Colon (tissue), 2 donors: ENCODE measurements around the gene QSOX2.

Experiments
- FAIRE-seq: peaks from 2 replicates; lab custom pipeline; 2012; peaks lifted over from hg19 to GRCh38; lab: Jason Lieb, UNC
- donor health status: control.
- donor health status: control.

Gene QSOX2

DNA sequence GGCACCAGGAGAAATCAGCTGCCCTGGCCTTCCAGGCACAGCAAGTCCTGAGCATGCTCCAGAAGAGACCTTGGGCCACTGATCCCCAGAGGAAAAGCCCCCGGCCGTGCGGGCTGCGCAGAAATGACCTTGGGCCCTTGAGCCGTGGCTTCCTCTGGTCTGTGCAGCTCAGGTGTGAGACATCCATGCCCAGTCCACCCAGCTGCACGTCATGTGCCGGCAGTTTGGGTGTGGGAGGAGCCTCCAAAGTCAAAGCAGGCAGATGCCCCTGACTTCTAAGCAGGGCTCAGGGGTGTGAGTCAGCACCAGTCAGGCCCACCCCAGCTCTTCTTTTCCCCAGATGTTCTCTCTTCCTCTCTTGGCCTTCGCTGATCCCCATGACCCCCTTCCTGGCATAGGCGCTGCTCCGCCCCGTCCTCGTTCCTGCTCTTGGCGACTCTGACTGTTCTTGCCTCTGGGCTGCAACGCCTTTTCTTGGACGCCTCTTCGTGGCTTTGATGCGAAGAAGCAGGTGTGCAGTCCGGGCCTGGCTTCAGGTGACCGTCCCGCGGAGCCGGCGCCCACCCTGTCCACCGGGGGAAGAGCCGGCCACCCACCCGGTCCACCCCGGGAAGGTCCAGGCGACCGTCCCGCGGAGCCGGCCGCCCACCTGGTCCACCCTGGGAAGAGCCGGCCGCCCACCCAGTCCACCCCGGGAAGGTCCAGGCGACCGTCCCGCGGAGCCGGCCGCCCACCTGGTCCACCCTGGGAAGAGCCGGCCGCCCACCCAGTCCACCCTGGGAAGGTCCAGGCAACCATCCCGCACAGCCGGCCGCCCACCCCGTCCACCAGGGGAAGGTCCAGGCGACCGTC, 5.9 kb upstream of the QSOX2 start:
- no peak for FAIRE-seq

DNA sequence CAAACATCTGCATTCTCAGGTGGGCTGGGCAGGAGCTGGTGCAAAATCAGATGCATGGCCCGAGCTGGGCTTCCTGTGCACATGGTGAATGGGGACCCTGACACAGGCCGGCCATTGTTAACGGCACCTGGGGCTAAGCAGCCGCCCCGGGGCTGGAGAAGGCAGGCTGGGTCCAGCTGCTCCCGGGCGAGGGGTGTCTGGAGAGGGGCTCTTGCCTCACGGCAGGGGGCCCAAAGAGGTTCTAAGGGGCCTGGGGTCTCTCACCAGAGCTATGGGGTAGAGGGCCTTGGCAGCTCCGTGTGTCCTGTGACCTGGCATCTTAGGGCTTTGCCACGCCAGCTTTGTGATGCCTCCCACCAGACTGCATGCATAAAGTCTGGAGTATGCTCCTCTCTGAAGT, 5.1 kb upstream of the QSOX2 start:
- FAIRE-seq: no peak

DNA sequence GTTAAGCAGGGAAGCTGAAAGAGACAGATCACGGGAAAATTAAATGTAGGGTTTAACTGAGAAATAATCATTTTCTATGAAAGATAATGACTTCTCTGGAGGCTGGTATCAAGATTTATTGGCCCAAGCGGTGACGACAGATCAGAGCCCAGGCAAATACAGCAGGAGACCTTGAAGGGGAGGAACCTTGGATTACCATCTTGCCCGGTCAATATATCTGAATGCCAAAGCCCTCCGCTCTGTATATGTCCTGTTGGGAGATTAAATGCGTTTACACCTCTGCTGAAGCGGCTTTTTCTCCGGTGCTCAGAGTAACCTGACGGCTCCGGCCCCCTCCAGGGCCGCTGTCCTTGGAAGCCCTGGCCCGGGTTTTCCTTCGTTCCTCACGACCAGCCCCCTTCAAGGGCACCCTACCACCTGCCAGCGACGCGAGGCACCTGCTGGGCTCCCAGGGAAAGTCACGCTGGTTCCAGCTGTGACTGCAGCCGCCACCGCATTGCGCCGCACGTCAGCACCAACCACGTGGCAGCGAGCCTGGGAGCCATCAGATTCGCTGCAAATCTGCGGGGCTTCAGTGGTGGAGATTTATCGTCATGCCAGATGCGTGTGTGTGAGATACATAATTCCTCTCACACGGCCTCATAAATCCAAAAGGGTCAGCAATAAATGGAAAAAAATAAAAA, 4.4 kb upstream of the QSOX2 start:
- no peak for FAIRE-seq

DNA sequence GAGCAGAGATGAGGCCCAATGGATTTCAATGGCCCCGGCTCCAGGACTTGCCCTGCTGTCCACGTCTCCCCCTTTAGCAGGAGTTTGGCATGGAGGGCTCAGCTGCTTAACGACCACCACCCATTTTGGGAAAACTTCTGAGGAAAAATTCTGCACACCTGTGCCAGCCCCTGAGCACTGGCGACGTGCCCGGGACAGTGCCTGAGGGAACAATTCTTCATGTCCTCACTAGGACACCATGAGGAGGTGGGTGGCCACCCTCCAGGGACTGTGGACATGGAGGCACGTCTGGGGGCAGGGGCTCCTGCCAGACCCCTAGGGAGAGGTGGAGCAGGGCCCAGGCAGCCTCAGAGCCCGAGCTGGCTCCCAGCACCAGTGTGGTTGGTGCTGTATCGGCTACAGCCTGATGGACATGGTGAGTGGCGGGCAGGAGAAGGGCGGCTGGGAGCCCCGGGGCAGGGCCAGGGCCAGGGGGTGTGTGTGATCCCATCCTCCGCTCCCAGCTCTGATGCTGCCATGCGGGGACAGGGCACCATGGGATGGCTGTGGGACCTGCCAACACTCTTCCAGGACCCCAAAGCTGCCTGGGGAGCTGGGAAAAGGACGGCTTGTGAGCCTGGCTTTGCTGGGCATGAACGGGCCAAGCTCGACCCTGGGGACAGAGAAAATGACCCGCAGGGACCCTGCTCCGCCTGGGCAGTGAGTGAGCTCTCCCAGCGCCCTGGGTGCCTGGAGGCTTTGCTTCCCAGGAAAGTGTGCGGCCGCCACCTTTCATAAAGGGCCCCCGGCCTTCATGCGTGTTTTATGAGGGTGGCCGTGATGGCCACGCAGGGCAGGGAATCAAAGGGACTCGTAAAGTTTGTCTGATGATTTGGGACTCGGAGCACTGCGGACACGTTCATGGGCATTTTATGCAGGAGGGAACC, 3.6 kb upstream of the QSOX2 start:
- no peak for FAIRE-seq

DNA sequence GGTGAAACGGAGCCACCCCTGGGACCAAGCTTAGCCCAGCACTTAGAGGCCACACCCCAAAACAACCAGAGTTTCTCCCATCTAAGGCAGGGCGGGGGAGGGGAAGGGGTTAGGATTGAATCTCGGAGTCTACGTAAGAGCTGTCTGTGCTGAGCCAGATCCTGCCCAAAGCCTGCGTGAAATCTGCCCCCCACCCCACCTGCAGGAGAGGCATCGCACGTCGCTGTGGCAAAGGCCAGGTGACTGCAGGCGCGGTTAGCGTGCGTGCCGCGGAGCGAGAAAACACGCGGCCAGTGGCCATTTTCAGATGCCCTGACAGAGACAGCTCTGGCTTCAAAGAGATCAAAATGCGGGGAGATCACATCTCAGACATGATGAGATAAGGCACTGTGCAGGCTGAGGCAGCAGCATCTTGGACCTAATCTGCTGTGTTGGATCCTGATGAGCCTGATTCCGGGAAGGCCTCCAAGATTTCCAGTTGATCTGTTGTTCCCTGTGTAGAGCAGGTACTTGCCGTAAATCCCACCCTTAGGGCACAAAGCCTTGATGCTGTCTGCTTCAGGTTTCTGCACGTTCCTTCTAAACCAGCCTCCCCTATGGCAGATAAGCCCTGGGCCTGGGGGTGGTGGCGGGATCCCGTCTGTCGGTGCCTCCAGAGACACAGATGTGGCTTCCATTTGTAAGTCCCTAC, 2.5 kb upstream of the QSOX2 start:
- FAIRE-seq: no peak

DNA sequence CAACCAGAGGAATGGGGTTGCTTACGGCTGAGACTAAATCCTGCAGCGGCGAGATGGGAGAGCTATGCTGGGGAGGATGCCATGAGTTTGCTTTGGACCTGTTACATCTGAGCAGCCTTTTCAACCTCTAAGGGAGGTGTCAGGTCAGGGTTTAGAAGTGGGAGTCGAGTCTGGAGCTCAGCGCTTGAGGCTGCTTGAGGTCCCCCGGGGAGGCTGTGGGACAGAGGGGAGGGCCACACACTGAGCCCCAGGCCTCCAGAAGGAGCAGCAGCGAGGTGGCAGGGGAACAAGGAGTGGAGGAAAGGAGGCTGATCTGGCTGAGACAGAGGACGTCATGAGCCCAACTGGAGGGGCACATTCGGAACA, 1.9 kb upstream of the QSOX2 start:
- FAIRE-seq: no peak

DNA sequence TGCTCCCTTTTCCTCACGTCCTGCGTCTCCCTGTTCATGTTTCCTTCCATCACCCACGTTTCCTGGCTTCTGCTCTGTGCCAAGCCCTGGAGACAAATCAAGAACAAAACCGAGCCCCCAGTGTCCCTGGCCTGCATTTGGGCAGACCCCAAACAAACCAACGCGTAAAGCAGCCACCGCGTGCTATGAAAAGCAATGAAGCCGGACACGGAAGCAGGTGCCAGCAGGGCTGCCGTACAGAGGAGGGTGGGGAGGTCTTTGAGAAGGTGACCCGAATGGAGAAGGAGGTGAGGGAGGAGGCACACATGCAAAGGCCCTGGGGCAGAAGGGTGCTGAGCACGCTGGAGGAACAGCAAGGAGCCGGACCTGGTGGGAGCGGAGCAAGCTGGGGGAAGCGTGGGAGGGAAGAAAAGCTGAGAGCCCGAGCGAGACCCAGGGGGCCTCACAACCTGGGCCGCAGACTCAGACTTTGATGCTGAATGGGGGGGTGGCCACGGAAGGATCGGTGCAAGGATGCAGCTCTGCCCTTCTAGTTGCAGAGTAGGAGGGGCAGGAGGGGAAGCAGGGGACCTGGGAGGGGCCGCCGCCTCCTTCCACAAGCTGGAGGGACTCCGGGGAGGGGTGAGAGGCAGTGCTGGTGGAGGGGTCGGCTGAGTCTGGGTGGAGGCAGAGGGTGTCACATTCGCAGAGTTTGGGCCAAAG, 1.4 kb upstream of the QSOX2 start:
- FAIRE-seq: no peak

DNA sequence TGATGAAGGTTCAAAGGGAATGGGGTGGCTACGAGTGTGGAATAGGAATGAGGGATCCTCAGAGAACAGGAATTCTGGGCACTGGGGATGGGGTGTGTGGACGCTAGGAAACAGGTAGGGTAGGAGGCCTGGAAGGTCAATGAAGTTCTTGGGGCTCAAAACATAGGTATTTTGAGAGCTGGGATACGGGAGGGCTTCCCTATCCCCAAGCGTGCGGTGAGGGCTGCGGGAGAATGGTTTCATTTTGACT, 718 bp downstream of the QSOX2 start:
- FAIRE-seq: no peak

DNA sequence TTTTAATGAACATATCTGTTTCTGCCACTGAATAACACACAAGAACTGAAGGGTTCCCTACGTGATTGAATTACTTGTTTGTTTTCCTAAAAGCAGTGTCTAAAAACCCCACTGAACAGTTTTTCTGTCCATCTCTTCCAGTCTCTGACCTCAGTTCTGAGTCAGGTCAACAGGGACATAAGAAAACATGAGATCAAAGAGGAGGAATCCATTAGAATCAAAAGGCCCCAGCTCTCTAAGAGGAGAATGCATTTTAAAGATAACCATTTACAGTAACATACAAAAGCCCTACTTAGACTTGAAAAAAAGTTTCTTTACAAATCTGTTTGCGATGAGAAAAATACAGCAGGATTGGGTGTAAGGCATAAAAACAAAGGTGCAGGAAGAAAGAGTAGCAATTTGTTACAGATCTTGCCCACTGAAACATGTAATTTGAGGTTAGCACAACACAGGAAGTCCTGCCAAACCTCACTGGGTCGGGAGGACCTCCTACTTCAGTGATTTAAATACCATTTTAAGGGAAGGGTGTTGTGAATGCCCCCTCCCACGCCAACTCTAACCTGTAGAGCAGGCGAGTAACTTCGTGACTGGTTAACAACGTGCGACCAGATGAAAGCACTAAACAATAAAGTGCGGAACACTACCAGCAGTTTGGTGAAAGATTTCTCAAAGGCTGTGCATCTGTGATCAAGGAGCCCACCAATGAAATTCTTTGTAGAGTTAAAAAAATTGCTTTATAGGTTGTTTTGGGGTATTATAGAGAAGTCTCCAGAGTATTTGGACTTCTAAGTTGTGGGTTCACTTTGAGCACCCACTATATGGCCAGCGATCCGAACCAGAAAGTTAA, 1.3 kb downstream of the QSOX2 start:
- FAIRE-seq: no peak

DNA sequence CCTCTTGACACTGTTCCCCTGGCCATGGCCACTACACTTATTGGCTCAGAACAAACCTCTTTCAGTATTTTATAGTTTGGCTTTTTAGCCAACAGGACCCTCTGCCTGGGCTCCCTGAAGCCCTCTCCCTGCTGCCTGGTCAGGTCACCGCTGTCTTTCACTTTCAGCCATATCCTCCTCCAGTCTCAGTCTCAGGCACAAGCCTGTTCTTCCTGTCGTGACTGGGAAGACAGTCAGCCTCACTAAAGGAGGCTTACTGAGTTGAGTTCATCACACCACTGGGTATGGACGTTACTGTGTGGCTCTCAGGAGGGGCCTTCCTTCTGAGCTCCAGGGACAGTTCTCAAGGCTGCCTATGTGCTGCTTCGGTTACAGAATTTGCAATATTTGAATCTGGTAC, 2.0 kb downstream of the QSOX2 start:
- no peak for FAIRE-seq

DNA sequence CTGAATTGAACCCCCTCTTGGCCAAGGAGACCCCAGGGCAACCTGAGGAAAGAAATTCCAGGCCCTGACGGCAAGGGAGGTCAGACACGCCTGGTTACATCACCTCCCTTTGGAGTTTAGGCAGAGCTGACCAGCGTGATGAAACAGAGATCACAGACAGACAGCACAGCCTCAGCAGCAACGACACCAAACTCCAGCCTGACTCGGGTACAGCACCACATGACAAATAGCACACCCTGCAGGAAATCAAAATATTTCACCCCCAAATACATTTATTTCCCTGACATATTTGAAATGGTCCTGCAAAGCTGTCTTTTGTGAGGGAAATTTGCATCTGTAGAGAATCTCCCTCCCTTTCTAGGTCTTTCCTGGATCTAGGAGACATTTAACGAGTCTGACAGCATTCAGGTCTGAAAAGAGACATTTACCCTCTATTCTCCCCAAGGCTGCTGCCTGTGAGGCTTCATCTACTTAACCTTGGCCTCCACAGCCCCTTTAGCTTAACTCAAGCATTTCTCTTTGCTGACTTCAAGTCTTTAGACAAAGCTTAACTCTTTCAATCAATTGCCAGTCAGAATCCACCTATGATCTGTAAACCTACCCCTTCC, 2.6 kb downstream of the QSOX2 start:
- FAIRE-seq: no peak

DNA sequence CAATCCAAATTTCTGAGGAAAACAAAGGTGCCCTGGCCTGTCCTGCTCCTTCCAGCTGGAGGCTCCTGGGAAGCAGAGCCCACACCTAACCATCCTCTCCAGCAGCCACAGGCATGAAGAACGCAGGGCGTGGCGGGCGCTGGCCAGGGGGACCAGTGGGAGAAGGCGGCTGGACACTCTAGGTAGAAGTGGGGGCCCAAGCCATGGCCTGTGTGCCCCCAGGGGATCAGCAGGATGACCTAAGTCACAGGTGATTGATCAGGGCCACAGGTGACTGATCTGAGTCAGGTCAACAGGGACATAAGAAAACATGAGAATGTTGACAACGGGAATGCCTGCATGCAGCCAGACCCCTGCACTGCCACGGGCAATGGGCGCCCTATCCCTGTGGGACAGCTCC, 3.4 kb downstream of the QSOX2 start:
- no peak for FAIRE-seq

DNA sequence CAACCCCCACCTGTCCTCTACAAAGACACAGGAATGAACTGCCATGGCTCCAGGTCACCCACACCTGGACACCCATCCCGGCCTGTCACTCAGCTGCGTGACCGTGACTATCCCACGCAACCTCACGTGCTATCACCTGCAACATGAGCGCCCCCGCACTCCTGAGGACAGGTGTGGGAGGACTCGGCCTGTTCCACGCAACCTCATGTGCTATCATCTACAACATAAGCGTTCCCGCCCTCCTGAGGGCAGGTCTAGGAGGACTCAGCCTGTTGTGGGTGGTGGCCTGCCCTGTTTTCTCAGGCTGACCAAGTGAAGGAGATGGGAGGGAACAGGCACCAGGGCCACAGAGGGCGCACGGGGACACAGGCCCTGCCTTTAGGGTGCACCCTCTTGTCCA, 4.1 kb downstream of the QSOX2 start:
- FAIRE-seq: no peak

DNA sequence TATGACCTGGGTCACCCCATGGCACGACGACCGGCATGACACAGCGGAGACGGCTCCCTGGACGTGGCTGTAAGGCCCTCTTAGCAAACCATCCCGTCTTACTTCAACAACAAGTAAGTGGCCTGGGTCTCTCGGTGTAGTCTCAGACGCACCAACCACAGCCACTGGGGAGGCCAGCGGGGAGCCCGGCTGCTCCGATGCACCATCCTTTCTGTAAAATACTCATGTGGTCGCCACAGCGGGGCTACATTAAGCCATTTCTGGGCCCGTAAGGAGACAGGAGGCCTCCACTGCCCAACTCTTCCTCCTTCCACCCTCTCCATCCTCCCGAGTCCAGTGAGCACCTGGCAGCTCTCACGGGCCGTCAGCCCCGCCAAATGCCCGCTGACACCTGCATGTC, 4.7 kb downstream of the QSOX2 start:
- no peak for FAIRE-seq

DNA sequence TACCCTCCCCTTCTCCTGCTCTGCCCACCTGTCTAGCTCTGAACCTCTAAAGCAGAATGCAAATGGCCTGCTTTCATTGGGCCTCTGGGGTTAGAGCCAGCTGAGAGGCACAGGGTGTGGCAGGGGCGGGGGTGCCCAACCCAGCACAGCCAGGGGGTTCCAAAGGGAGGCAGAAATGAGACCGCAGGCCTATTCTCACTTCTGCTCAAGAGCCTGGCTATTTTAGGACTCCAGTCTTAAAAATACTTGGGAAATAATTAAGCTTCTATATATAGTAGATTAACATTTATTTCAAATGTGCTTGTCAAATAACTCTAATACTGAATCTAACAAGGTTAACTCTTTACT, 5.7 kb downstream of the QSOX2 start:
- no peak for FAIRE-seq

DNA sequence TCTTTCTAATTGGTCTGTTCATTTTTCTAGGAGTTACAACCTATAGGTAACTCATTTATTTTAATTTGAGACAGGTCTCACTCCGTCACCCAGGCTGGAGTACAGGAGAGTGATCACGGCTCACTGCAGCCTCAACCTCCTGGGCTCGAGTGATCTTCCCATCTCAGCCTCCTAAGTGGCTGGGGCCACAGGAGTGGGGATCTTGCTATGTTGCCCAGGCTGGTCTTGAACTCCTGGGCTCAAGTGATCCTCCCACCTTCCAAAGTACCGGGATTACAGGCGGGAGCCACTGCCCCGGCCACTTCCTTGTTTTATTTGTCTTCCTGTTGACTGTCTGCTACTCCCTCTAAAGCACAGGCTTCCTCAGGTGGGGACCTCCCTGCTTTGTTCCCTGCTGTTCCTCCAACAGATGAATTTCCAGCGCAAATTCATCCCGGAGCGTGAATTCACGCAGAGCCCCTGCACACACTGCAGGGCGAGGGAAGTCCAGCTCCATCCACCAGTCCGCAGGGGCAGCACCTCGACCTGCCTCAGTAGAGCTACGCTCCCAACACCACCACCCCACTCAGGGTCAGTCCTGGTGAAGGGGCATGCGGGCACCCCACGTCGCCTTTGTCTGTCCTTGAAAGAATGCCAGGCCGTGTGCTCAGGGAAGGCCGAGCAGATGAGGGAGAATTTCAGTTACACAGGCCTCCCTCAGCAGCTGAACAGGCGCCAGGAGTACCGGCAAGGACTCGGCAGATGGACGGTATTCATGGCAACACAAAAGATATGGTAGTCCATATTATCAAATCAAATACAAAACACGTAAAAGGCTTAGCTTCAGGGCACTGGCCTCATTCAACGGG, 6.3 kb downstream of the QSOX2 start:
- no peak for FAIRE-seq

DNA sequence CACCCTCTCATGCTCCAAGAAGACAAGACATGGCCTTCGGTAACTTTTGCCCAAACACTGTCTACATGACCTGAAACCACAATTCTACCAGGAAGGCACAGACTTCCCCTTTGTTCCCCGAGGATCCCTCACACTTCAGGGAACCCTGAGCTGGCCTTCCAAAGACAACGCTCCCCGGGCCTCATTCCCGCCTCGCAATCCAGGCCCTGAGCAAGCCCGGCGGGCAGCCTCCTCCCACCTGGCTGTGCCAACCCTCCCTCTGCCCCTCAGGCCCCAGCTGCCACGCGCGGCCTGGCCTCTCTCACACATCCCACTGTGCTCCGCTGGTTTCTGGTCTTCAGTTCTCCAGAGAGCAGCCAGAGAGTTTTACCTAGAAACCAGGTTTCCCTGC, 7.3 kb downstream of the QSOX2 start:
- no peak for FAIRE-seq

DNA sequence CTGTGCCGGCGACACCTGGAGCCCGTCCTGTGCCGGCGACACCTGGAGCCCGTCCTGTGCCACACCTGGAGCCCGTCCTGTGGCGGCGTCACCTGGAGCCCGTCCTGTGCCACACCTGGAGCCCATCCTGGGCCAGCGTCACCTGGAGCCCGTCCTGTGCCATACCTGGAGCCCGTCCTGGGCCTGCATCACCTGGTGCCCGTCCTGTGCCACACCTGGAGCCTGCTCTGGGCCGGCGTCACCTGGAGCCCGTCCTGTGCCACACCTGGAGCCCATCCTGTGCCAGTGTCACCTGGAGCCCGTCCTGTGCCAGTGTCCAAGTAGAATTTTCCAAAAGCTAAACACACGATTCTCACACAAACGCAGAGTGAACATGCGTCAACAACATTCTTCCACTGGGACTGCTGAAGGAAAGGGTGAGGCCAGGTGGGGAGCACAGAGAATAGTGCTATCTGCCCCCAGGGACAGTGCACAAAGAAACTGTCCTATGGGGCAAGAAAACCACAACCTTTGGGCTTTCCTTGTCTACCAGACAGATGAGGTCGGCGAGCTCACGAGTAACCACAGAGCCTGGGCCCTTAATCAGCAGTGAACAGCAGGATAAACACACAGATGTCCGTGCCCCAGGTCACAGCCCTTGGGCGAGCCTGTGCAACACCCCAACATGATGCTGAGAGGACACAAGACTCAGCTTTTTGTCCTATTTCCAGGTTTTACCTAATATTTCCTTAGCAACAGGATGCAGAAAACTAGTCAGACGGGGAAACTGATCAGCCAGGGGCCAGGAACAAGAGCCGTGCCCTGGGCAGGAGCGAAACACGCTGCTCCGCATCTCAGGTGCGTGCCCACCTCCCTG, 7.9 kb downstream of the QSOX2 start:
- FAIRE-seq: no peak
